Measurements from ENCODE around the gene PACSIN2. TPM values are rescaled to one million over a fixed set of nuclear protein-coding genes. Genes with fewer than 3 reads are reported as not detected.

Gene PACSIN2
- total and polyA plus RNA-seq, 2 experiments from 2014 or later: 23.5 to 57.3 TPM

DNA sequence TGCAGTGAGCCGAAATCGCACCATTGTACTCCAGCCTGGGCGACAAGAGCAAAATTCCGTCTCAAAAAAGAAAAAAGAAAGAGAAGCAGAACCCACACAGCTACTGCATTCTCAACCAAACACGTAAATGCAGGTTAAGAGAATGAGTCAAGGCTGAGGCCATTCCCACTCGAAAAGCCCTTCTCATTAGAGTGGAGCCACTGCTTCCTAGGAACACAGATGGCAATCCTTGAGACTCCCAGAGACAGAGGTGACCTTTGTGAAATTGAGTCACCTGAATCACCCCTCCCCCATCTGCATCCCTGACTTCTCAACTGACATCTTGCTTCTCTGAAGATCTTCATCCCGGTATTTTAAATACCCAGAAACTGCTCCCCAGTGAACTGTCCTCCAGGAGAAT, 8.2 kb downstream of the PACSIN2 start (continued):
- TF ChIP-seq ZNF331 (CRISPR knock-in tag; IDR thresholded peaks at IDR 0.05; ENCODE audit: low read depth) (no peak), ETS1 (IDR thresholded peaks at IDR 0.05) (no peak), REST (IDR thresholded peaks at IDR 0.05; ENCODE audit: unreplicated experiment) (no peak)

- H3K27ac Mint-ChIP-seq: 0 out of 2 replicates have a peak overlapping the region, but pooled peaks have one; percentile 27
- Histone ChIP-seq H3K27me3 (ENCODE audit: insufficient read depth) (no peaks in the 10 kb centered on the region), H3K4me3 (no peak overlapping the region), H3K4me2 (no peak overlapping the region), H3K9me2 (ENCODE audit: insufficient read depth) (no peaks in the 10 kb centered on the region), H3K36me3 (ENCODE audit: insufficient read depth) (no peaks in the 10 kb centered on the region), H3K4me1 (ENCODE audit: insufficient read depth) (peaks cover 55% of the 10 kb centered on the region), H3F3A (replicated peaks; ENCODE audit: low read depth) (0 out of 2 replicates have a peak, but pooled peaks cover 7% of the 10 kb centered on the region), H3K79me2 (replicated peaks; ENCODE audit: insufficient read depth) (peaks cover 100% of the 10 kb centered on the region), H2AFZ (no peak overlapping the region), H3K27ac (ENCODE audit: low read depth) (no peak overlapping the region), H4K20me1 (replicated peaks; ENCODE audit: insufficient read depth) (peaks cover 72% of the 10 kb centered on the region)
- no peak overlapping the region for H3K4me3 Mint-ChIP-seq
- H3K27me3 Mint-ChIP-seq (ENCODE audit: insufficient read depth, low read depth, poor library complexity): peaks cover 16% of the 10 kb centered on the region
- DNase-seq (ENCODE audit: low spot score): no peak
- no peaks in the 10 kb centered on the region for H3K9me3 Mint-ChIP-seq
- peaks cover 4% of the 10 kb centered on the region; the same call in 2 of the 3 replicates for H3K36me3 Mint-ChIP-seq (ENCODE audit: low read depth)
- peaks cover 65% of the 10 kb centered on the region for H3K4me1 Mint-ChIP-seq
- ATAC-seq: no peak
- no peak for TF ChIP-seq EZH2phosphoT487 (IDR thresholded peaks at IDR 0.05; ENCODE audit: unreplicated experiment)
- TF ChIP-seq ETS1 (IDR thresholded peaks at IDR 0.05): no peak
- TF ChIP-seq JUNB (IDR thresholded peaks at IDR 0.05; ENCODE audit: unreplicated experiment): no peak
- TF ChIP-seq, protein P1, sequence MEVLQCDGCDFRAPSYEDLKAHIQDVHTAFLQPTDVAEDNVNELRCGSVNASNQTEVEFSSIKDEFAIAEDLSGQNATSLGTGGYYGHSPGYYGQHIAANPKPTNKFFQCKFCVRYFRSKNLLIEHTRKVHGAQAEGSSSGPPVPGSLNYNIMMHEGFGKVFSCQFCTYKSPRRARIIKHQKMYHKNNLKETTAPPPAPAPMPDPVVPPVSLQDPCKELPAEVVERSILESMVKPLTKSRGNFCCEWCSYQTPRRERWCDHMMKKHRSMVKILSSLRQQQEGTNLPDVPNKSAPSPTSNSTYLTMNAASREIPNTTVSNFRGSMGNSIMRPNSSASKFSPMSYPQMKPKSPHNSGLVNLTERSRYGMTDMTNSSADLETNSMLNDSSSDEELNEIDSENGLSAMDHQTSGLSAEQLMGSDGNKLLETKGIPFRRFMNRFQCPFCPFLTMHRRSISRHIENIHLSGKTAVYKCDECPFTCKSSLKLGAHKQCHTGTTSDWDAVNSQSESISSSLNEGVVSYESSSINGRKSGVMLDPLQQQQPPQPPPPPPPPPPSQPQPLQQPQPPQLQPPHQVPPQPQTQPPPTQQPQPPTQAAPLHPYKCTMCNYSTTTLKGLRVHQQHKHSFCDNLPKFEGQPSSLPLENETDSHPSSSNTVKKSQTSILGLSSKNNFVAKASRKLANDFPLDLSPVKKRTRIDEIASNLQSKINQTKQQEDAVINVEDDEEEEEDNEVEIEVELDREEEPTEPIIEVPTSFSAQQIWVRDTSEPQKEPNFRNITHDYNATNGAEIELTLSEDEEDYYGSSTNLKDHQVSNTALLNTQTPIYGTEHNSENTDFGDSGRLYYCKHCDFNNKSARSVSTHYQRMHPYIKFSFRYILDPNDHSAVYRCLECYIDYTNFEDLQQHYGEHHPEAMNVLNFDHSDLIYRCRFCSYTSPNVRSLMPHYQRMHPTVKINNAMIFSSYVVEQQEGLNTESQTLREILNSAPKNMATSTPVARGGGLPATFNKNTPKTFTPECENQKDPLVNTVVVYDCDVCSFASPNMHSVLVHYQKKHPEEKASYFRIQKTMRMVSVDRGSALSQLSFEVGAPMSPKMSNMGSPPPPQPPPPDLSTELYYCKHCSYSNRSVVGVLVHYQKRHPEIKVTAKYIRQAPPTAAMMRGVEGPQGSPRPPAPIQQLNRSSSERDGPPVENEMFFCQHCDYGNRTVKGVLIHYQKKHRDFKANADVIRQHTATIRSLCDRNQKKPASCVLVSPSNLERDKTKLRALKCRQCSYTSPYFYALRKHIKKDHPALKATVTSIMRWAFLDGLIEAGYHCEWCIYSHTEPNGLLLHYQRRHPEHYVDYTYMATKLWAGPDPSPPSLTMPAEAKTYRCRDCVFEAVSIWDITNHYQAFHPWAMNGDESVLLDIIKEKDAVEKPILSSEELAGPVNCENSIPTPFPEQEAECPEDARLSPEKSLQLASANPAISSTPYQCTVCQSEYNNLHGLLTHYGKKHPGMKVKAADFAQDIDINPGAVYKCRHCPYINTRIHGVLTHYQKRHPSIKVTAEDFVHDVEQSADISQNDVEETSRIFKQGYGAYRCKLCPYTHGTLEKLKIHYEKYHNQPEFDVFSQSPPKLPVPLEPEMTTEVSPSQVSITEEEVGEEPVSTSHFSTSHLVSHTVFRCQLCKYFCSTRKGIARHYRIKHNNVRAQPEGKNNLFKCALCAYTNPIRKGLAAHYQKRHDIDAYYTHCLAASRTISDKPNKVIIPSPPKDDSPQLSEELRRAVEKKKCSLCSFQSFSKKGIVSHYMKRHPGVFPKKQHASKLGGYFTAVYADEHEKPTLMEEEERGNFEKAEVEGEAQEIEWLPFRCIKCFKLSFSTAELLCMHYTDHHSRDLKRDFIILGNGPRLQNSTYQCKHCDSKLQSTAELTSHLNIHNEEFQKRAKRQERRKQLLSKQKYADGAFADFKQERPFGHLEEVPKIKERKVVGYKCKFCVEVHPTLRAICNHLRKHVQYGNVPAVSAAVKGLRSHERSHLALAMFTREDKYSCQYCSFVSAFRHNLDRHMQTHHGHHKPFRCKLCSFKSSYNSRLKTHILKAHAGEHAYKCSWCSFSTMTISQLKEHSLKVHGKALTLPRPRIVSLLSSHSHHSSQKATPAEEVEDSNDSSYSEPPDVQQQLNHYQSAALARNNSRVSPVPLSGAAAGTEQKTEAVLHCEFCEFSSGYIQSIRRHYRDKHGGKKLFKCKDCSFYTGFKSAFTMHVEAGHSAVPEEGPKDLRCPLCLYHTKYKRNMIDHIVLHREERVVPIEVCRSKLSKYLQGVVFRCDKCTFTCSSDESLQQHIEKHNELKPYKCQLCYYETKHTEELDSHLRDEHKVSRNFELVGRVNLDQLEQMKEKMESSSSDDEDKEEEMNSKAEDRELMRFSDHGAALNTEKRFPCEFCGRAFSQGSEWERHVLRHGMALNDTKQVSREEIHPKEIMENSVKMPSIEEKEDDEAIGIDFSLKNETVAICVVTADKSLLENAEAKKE (CRISPR knock-in tag; IDR thresholded peaks at IDR 0.05): no peak
- TF ChIP-seq ZNF331 (CRISPR knock-in tag; IDR thresholded peaks at IDR 0.05; ENCODE audit: low read depth): no peak
- TF ChIP-seq CREB1 (CRISPR knock-in tag; IDR thresholded peaks at IDR 0.05; ENCODE audit: low read depth): no peak
- TF ChIP-seq EZH2 (IDR thresholded peaks at IDR 0.05; ENCODE audit: low read depth, unreplicated experiment): no peak
- TF ChIP-seq NANOG (IDR thresholded peaks at IDR 0.05; ENCODE audit: borderline replicate concordance): no peak
- TF ChIP-seq, protein P2, sequence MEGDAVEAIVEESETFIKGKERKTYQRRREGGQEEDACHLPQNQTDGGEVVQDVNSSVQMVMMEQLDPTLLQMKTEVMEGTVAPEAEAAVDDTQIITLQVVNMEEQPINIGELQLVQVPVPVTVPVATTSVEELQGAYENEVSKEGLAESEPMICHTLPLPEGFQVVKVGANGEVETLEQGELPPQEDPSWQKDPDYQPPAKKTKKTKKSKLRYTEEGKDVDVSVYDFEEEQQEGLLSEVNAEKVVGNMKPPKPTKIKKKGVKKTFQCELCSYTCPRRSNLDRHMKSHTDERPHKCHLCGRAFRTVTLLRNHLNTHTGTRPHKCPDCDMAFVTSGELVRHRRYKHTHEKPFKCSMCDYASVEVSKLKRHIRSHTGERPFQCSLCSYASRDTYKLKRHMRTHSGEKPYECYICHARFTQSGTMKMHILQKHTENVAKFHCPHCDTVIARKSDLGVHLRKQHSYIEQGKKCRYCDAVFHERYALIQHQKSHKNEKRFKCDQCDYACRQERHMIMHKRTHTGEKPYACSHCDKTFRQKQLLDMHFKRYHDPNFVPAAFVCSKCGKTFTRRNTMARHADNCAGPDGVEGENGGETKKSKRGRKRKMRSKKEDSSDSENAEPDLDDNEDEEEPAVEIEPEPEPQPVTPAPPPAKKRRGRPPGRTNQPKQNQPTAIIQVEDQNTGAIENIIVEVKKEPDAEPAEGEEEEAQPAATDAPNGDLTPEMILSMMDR (conservative IDR thresholded peaks at IDR 0.05; ENCODE audit: low read depth in 2 of 2): no peak
- no peak for TF ChIP-seq STAT1 (IDR thresholded peaks at IDR 0.05; ENCODE audit: unreplicated experiment)
These were observed 8.9 kb downstream of the PACSIN2 start for GRCh38 chr22:43006016-43006505.

All from GM23338 (cell line).